Caco-2 (cell line): Measurements from ENCODE around the gene TEC. TPM values are rescaled to one million over a fixed set of nuclear protein-coding genes. Genes with fewer than 3 reads are reported as not detected.

Experiments
- BruUV-seq: library from RNA; stranded (reverse); fragments of 400-500 nt; replicated peaks from 2 replicates; lab custom pipeline; 2021; lab: Mats Ljungman, UMichigan
- CTCF ChIA-PET: fragments of 300-600 bp; sonication (Branson Sonifier 250); formaldehyde crosslinking; loops from one replicate; lab custom pipeline; 2022; ENCODE audit warnings: antibody characterized with exemption; lab: Charles Lee
- POLR2A ChIA-PET: fragments of 300-600 bp; sonication (Branson Sonifier 250); formaldehyde crosslinking; loops from one replicate; lab custom pipeline; 2022; ENCODE audit warnings: antibody characterized with exemption; lab: Charles Lee
- DNase-seq, 2 experiments: peaks; one replicate each; pipeline versions ENCODE4 v3.0.0 to v3.0.0-alpha.2; 2020 to 2022
- H3K27me3 ChIP-seq: replicated peaks from 2 replicates; pipeline ENCODE4 v1.6.0; 2011; ENCODE audit warnings: low read length; ENCODE audit not compliant: control insufficient read depth, insufficient read depth
- H3K36me3 ChIP-seq: 2 replicates; pipeline ENCODE4 v1.5.1; 2011; ENCODE audit warnings: low read length; ENCODE audit not compliant: control insufficient read depth, insufficient read depth
- H3K4me1 ChIP-seq: fragments of 250-450 bp; sonication (Bioruptor Pico); 2 replicates; pipeline ENCODE4 v1.5.1; 2020; ENCODE audit warnings: mild to moderate bottlenecking
- H3K4me3 ChIP-seq: 2 replicates; pipeline ENCODE4 v1.5.1; 2011; ENCODE audit warnings: low read depth, mild to moderate bottlenecking, control low read depth, low read length
- H3K9me3 ChIP-seq: fragments of 250-450 bp; sonication (Bioruptor Pico); 2 replicates; pipeline ENCODE4 v1.5.1; 2020; ENCODE audit warnings: mild to moderate bottlenecking, moderate library complexity
- H3K27ac Mint-ChIP-seq: one replicate; pipeline ENCODE4 v1.8.0; 2022; ENCODE audit warnings: mixed read lengths; ENCODE audit not compliant: unreplicated experiment
- H3K27me3 Mint-ChIP-seq: one replicate; pipeline ENCODE4 v1.8.0; 2022; ENCODE audit warnings: mixed read lengths; ENCODE audit not compliant: insufficient read depth, unreplicated experiment
- H3K36me3 Mint-ChIP-seq: one replicate; pipeline ENCODE4 v1.8.0; 2022; ENCODE audit warnings: mild to moderate bottlenecking, mixed read lengths; ENCODE audit not compliant: insufficient read depth, unreplicated experiment
- H3K4me1 Mint-ChIP-seq: one replicate; pipeline ENCODE4 v1.8.0; 2022; ENCODE audit warnings: low read depth, mixed read lengths; ENCODE audit not compliant: unreplicated experiment
- H3K4me3 Mint-ChIP-seq: one replicate; pipeline ENCODE4 v1.8.0; 2022; ENCODE audit warnings: mild to moderate bottlenecking, moderate library complexity, mixed read lengths; ENCODE audit not compliant: unreplicated experiment
- H3K9me3 Mint-ChIP-seq: one replicate; pipeline ENCODE4 v1.8.0; 2022; ENCODE audit warnings: mixed read lengths; ENCODE audit not compliant: unreplicated experiment
- CTCF ChIP-seq, 2 experiments: fragments of 200-600 bp in 1 of 2; IDR thresholded peaks; 1 replicate in 1 of 2; 2 replicates in 1 of 2; pipeline versions ENCODE4 v1.5.1 to v1.8.0; 2011 to 2022; ENCODE audit warnings: antibody characterized with exemption in 1 of 2, control low read depth in 1 of 2, inconsistent platforms in 1 of 2, low read depth in 1 of 2, low read length in 1 of 2, mild to moderate bottlenecking in 1 of 2, moderate library complexity in 1 of 2; ENCODE audit not compliant: insufficient read depth in 1 of 2, severe bottlenecking in 1 of 2, unreplicated experiment in 1 of 2
- intact Hi-C: fragments of 100-400 bp; cut with micrococcal nuclease; formaldehyde crosslinking; loops from one replicate; pipeline ENCODE4 v1.10.0; 2022; ENCODE audit not compliant: unreplicated experiment
- total RNA-seq: library from RNA; stranded (reverse); gene quantifications from 2 replicates; pipeline ENCODE4 v1.2.3, GENCODE V29; 2022

TEC gene
- total RNA-seq, 1 experiment from 2014 or later, result 2.0 TPM

DNA sequence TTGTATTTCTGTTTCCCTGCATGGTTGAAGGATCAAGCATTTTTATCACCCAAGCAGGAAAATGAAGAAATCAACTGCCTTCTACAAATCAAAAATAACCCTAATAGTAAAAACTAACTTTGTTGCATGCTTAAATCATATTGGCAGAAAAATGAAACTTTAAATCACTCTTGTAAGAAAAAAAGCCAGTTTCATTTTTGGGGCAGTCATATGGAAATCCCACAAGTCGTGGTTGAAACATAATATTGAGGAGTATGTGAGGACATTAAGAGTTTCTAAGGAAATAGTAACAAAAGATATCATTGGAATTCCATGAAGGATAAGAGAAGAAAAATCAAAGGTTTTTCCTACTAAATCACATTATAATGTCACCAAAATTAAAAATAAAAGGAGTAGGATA is 8.4 kb downstream of the TEC start:
- Histone ChIP-seq H3K4me3 (no peak overlapping the region), H3K36me3 (no peaks in the 10 kb centered on the region), H3K9me3 (no peaks in the 10 kb centered on the region), H3K27me3 (no peaks in the 10 kb centered on the region), H3K4me1 (no peaks in the 10 kb centered on the region)
- BruUV-seq, result no TSS peak
- Mint-ChIP-seq H3K9me3 (no peaks in the 10 kb centered on the region), H3K36me3 (no peaks in the 10 kb centered on the region), H3K27me3 (no peaks in the 10 kb centered on the region), H3K4me1 (no peaks in the 10 kb centered on the region), H3K4me3 (no peak overlapping the region), H3K27ac (no peak overlapping the region)
- CTCF ChIA-PET, result no interaction called here
- no peak for TF ChIP-seq CTCF (IDR thresholded peaks at IDR 0.05; ENCODE audit: insufficient read depth in 1 of 2, low read depth in 1 of 2, low read length in 1 of 2, severe bottlenecking in 1 of 2, unreplicated experiment in 1 of 2)
- no peak for DNase-seq
- intact Hi-C loops, result no loop called here
- POLR2A ChIA-PET, result no interaction called here

DNA sequence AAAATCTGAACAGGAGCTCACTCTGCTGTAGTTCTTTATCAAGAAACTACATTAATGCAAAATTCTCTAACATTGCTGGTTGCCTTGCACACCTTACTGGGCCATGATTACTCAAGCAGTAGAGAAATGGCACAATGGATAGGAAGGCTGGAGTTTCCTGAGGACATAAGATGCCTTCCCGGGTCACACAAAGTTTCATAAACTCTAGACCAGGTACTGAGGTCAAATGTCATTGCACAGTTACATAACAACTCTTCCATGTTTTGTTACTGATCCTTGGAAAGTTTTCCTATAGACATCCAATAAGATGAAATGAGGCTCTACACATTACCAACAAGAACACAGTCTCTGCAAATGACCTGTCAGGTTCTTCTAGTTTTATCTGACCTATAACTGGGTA is 9.9 kb downstream of the TEC start:
- H3K27me3 ChIP-seq, result no peaks in the 10 kb centered on the region
- intact Hi-C loops, result no loop called here
- H3K36me3 ChIP-seq, result no peaks in the 10 kb centered on the region
- no TSS peak for BruUV-seq
- no peak for TF ChIP-seq CTCF (IDR thresholded peaks at IDR 0.05; ENCODE audit: insufficient read depth in 1 of 2, low read depth in 1 of 2, low read length in 1 of 2, severe bottlenecking in 1 of 2, unreplicated experiment in 1 of 2)
- Mint-ChIP-seq H3K27me3 (no peaks in the 10 kb centered on the region), H3K4me3 (no peak overlapping the region), H3K36me3 (no peaks in the 10 kb centered on the region), H3K27ac (no peak overlapping the region), H3K4me1 (no peaks in the 10 kb centered on the region), H3K9me3 (no peaks in the 10 kb centered on the region)
- no peaks in the 10 kb centered on the region for H3K9me3 ChIP-seq
- 0 out of 2 replicates have a peak, but pooled peaks cover 5% of the 10 kb centered on the region for H3K4me1 ChIP-seq
- CTCF ChIA-PET, result no interaction called here
- no peak for DNase-seq
- POLR2A ChIA-PET, result no interaction called here
- H3K4me3 ChIP-seq, result no peak overlapping the region

DNA sequence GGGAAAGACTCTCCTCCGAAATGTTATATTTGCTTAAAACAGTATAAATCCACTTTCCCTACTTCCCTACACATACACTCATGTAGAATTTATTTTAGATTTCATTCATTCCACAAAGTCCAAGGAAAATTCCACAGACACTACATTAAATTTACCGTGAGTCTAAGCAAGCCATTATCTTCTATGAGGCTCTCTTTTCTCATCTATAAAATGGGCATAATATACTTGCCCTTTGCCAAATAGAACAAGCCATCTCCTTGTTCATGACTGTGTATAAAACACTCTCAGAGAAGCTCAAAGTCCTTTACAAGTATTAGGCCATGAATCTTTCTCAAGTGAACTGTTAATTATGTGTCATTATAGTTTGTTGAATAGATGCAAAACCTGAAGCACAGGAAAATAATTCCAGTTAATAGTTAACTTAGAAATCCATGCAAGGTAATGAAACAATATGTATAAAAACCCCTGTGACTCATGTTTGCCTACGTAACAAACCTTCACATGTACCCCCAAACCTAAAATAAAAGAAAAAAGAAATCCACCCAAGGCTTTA is 10.7 kb downstream of the TEC start:
- DNase-seq, result no peak
- BruUV-seq, result no TSS peak
- no peaks in the 10 kb centered on the region for H3K27me3 ChIP-seq
- no peak for TF ChIP-seq CTCF (IDR thresholded peaks at IDR 0.05; ENCODE audit: insufficient read depth in 1 of 2, low read depth in 1 of 2, low read length in 1 of 2, severe bottlenecking in 1 of 2, unreplicated experiment in 1 of 2)
- Mint-ChIP-seq H3K36me3 (no peaks in the 10 kb centered on the region), H3K27me3 (no peaks in the 10 kb centered on the region), H3K27ac (no peak overlapping the region), H3K4me1 (no peaks in the 10 kb centered on the region), H3K9me3 (no peaks in the 10 kb centered on the region), H3K4me3 (no peak overlapping the region)
- ChIA-PET POLR2A (no interaction called here), CTCF (no interaction called here)
- H3K4me3 ChIP-seq, result no peak overlapping the region
- no peaks in the 10 kb centered on the region for H3K9me3 ChIP-seq
- 0 out of 2 replicates have a peak, but pooled peaks cover 5% of the 10 kb centered on the region for H3K4me1 ChIP-seq
- H3K36me3 ChIP-seq, result no peaks in the 10 kb centered on the region
- intact Hi-C loops, result no loop called here
